ENCODE data around the gene UNK.
"Not testable (repeated sequence)": the region's sequence is repeated elsewhere in the genome, so short reads cannot be mapped to it uniquely, and the experiment has no call there.

DNA sequence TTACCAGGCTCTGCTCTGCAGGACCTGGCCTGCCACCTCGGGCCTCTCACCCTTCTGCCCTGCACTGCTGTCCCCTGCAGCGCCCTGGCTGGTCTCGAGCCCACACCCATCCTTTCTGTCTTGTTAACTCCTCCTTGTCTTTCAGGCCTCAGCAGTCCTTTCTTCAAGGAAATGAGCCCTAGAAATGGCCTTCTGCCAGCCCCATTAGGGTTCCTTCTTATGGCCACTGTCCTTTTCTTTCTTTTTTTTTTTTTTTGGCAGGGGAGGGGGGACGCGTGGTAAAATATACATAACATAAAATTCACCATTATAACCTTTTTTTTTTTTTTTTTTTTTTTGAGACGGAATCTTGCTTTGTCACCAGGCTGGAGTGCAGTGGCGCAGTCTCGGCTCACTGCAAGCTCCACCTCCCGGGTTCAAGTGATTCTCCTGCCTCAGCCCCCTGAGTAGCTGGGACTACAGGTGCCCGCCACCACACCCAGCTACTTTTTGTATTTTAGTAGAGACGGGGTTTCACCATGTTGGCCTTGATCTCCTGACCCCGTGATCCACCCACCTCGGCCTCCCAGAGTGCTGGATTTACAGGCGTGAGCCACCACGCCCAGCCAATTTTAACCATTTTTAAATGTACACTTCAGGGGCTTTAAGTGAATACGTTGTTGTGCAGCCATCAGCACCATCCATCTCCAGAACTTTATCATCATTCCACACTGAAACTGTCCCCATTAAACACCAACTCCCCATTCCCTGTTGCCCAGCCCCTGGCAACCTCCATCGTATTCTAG, 81.0 kb downstream of the UNK start:
- not testable (repeated sequence) for TF ChIP-seq POLR2A (IDR thresholded peaks at IDR 0.05)
- TF ChIP-seq, protein P1, sequence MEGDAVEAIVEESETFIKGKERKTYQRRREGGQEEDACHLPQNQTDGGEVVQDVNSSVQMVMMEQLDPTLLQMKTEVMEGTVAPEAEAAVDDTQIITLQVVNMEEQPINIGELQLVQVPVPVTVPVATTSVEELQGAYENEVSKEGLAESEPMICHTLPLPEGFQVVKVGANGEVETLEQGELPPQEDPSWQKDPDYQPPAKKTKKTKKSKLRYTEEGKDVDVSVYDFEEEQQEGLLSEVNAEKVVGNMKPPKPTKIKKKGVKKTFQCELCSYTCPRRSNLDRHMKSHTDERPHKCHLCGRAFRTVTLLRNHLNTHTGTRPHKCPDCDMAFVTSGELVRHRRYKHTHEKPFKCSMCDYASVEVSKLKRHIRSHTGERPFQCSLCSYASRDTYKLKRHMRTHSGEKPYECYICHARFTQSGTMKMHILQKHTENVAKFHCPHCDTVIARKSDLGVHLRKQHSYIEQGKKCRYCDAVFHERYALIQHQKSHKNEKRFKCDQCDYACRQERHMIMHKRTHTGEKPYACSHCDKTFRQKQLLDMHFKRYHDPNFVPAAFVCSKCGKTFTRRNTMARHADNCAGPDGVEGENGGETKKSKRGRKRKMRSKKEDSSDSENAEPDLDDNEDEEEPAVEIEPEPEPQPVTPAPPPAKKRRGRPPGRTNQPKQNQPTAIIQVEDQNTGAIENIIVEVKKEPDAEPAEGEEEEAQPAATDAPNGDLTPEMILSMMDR (IDR thresholded peaks at IDR 0.05): not testable (repeated sequence)
